Activated CD4-positive, alpha-beta T cell treated with anti-CD3 and anti-CD28 coated beads, Interleukin-2, amount 50 U/mL, for 16 hours (primary cell): ENCODE data around the gene SMARCB1.
"Not testable (repeated sequence)": the region's sequence is repeated elsewhere in the genome, so short reads cannot be mapped to it uniquely, and the experiment has no call there.

Experiments
- DNase-seq: peaks from one replicate; pipeline ENCODE4 v3.0.0-alpha.2; 2020

SMARCB1 gene

GRCh38 chr22:23847991-23848864 is 61.5 kb downstream of the SMARCB1 start:
- no peak for DNase-seq

GRCh38 chr22:23849009-23850006 is 62.5 kb downstream of the SMARCB1 start:
- DNase-seq, result peak; percentile 83

- DNase-seq, result no peak
Measured at GRCh38 chr22:23850136-23850611, 63.4 kb downstream of the SMARCB1 start.

GRCh38 chr22:23856721-23857605 is 70.2 kb downstream of the SMARCB1 start:
- no peak for DNase-seq

GRCh38 chr22:23857606-23858483 is 71.1 kb downstream of the SMARCB1 start, which contains the start of gene SLC2A11:
TSS of gene SLC2A11 (plus strand) at chr22:23857875. CDS start at chr22:23858000, 125 bp downstream.
- DNase-seq, result peak; percentile 97

- no peak for DNase-seq
Measured at GRCh38 chr22:23858484-23858815, 71.7 kb downstream of the SMARCB1 start.

- no peak for DNase-seq
Measured at GRCh38 chr22:23859201-23859600, 72.4 kb downstream of the SMARCB1 start.

GRCh38 chr22:23860187-23860586 is 73.4 kb downstream of the SMARCB1 start:
- DNase-seq, result not testable (repeated sequence)

- peak; percentile 53 for DNase-seq
Measured at GRCh38 chr22:23862103-23862502, 75.3 kb downstream of the SMARCB1 start.

GRCh38 chr22:23864499-23865154 is 77.9 kb downstream of the SMARCB1 start:
- DNase-seq, result not testable (repeated sequence)

- DNase-seq, result no peak
Measured at GRCh38 chr22:23868580-23868979, 81.8 kb downstream of the SMARCB1 start.

- no peak for DNase-seq
Measured at GRCh38 chr22:23874871-23875270, 88.1 kb downstream of the SMARCB1 start.

- DNase-seq, result no peak
Measured at GRCh38 chr22:23875801-23876200, 89.0 kb downstream of the SMARCB1 start.

- DNase-seq, result no peak
Measured at GRCh38 chr22:23877566-23877965, 90.8 kb downstream of the SMARCB1 start.

- DNase-seq, result no peak
Measured at GRCh38 chr22:23878219-23878618, 91.5 kb downstream of the SMARCB1 start.

- DNase-seq, result no peak
Measured at GRCh38 chr22:23882370-23882769, 95.6 kb downstream of the SMARCB1 start.

GRCh38 chr22:23883658-23884057 is 96.9 kb downstream of the SMARCB1 start:
- no peak for DNase-seq

GRCh38 chr22:23884140-23884539 is 97.4 kb downstream of the SMARCB1 start:
- DNase-seq, result no peak
